Transverse colon (tissue), 4 donors: ENCODE measurements around the gene PPM1N.

ENCODE experiments used
- POLR2A ChIP-seq: fragments of 450-650 bp; IDR thresholded peaks from one replicate; pipeline ENCODE4 v1.6.1; 2016; ENCODE audit warnings: antibody characterized with exemption, mild to moderate bottlenecking, moderate library complexity
- POLR2AphosphoS5 ChIP-seq, 3 donors: sonication (generic); formaldehyde crosslinking; IDR thresholded peaks; one replicate each; pipeline ENCODE4 v1.6.1; 2016; ENCODE audit warnings: antibody characterized with exemption in 3 of 3
- TF ChIP-seq, protein P1 (sequence below), 5 experiments: fragments of 200-600 bp in 3 of 5; fragments of 450-650 bp in 2 of 5; sonication (generic) in 3 of 5; IDR thresholded peaks; 1 replicate in 2 of 5; 2 replicates in 3 of 5; pipeline ENCODE4 v1.5.1; 2016 to 2017; ENCODE audit warnings: antibody characterized with exemption in 5 of 5, inconsistent platforms in 3 of 5, mild to moderate bottlenecking in 2 of 5, moderate library complexity in 1 of 5

DNA sequence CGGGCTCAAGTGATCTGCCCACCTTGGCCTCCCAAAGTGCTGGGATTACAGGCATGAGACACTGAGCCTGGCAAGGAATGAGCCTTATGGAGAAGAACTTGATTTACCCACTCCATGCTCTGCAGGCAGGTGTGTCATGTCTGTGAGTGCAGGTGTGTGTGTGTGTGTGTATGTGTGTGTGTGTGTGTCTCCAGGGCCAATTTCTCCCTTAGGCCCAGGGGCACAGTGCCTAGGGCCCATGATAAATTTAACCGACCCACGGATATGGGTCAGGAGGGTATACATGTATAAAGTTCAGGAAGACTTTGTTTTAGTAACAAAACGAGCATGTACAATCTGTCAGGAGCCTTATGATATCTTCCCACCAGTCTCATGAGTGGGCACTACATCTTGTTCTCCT lies 35.0 kb upstream of the PPM1N start:
- TF ChIP-seq POLR2AphosphoS5 (IDR thresholded peaks at IDR 0.05) (no peak), POLR2A (no peak)
- TF ChIP-seq, protein P1, sequence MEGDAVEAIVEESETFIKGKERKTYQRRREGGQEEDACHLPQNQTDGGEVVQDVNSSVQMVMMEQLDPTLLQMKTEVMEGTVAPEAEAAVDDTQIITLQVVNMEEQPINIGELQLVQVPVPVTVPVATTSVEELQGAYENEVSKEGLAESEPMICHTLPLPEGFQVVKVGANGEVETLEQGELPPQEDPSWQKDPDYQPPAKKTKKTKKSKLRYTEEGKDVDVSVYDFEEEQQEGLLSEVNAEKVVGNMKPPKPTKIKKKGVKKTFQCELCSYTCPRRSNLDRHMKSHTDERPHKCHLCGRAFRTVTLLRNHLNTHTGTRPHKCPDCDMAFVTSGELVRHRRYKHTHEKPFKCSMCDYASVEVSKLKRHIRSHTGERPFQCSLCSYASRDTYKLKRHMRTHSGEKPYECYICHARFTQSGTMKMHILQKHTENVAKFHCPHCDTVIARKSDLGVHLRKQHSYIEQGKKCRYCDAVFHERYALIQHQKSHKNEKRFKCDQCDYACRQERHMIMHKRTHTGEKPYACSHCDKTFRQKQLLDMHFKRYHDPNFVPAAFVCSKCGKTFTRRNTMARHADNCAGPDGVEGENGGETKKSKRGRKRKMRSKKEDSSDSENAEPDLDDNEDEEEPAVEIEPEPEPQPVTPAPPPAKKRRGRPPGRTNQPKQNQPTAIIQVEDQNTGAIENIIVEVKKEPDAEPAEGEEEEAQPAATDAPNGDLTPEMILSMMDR (IDR thresholded peaks at IDR 0.05) = no peak
